ENCODE data around the gene ISL2.

- TF ChIP-seq CTCF (IDR thresholded peaks at IDR 0.05) (no peak), POLR2A (IDR thresholded peaks at IDR 0.05) (no peak)
Measured at GRCh38 chr15:76303909-76304308, 32.7 kb upstream of the ISL2 start.

All from prostate gland (tissue), 2 donors.